ENCODE measurements around the gene TBL1X. TPM values are rescaled to one million over a fixed set of nuclear protein-coding genes. Genes with fewer than 3 reads are reported as not detected.

TBL1X gene
- total and polyA plus RNA-seq, 12 donors = 1.8 to 14.1 (median 9.8) TPM

GRCh38 chrX:9515973-9516538 is 51.2 kb downstream of the TBL1X start:
- Histone ChIP-seq H3K36me3 (no peaks in the 10 kb centered on the region), H3K27ac (no peak overlapping the region), H3K27me3 (peaks cover 0 to 9% (median 0%) of the 10 kb centered on the region in 7 donors), H3K4me1 (peaks cover 0 to 21% (median 0%) of the 10 kb centered on the region in 9 donors), H3K4me3 (no peak overlapping the region), H3K9me3 (no peaks in the 10 kb centered on the region)
- ATAC-seq = no peak
- intact Hi-C loops (cut with DNase I) = no loop called here
- whole genome bisulfite sequencing, 2 donors = 36 to 49% methylated on average over 4 of the region's 4 CpGs
- TF ChIP-seq, protein P1, sequence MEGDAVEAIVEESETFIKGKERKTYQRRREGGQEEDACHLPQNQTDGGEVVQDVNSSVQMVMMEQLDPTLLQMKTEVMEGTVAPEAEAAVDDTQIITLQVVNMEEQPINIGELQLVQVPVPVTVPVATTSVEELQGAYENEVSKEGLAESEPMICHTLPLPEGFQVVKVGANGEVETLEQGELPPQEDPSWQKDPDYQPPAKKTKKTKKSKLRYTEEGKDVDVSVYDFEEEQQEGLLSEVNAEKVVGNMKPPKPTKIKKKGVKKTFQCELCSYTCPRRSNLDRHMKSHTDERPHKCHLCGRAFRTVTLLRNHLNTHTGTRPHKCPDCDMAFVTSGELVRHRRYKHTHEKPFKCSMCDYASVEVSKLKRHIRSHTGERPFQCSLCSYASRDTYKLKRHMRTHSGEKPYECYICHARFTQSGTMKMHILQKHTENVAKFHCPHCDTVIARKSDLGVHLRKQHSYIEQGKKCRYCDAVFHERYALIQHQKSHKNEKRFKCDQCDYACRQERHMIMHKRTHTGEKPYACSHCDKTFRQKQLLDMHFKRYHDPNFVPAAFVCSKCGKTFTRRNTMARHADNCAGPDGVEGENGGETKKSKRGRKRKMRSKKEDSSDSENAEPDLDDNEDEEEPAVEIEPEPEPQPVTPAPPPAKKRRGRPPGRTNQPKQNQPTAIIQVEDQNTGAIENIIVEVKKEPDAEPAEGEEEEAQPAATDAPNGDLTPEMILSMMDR (IDR thresholded peaks at IDR 0.05) = no peak
- no peak for DNase-seq

DNA sequence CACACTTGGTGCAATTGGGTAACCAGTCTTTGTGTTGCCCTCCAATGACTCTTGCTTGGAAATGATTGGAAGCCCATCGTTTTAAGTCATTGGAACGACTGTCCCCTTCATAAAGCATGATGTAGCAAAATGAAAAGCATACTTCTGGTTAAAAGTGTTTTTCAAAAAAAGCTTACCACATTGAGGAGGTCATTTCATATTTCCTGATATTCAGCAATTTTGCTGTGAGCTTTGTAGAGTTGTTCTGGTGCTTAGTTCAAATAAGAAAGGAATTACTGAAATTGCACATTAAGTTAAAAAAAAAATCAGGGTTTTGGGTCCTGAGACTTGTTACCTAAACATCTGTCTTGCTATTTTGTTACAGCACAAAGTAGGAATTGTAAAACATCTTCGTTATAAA is 51.8 kb downstream of the TBL1X start:
- DNase-seq (no peak), ATAC-seq (no peak)
- TF ChIP-seq, protein P1 (IDR thresholded peaks at IDR 0.05) = no peak
- H3K4me3 ChIP-seq = no peak overlapping the region
- H3K4me1 ChIP-seq = peaks cover 0 to 21% (median 0%) of the 10 kb centered on the region in 9 donors
- no peak overlapping the region for H3K27ac ChIP-seq
- 64 to 70% methylated on average over 3 of the region's 3 CpGs for WGBS, 2 donors
- intact Hi-C loops (cut with DNase I) = no loop called here
- no peaks in the 10 kb centered on the region for H3K9me3 ChIP-seq
- peaks cover 0 to 9% (median 0%) of the 10 kb centered on the region in 7 donors for H3K27me3 ChIP-seq
- no peaks in the 10 kb centered on the region for H3K36me3 ChIP-seq

- peaks cover 0 to 21% (median 0%) of the 10 kb centered on the region in 9 donors for H3K4me1 ChIP-seq
- TF ChIP-seq, protein P1 (IDR thresholded peaks at IDR 0.05) = no peak
- no peaks in the 10 kb centered on the region for H3K36me3 ChIP-seq
- no peak for DNase-seq
- no peaks in the 10 kb centered on the region for H3K9me3 ChIP-seq
- no peak overlapping the region for H3K27ac ChIP-seq
- peaks cover 0 to 9% (median 0%) of the 10 kb centered on the region in 7 donors for H3K27me3 ChIP-seq
- no peak for ATAC-seq
- intact Hi-C loops (cut with DNase I) = no loop called here
- no peak overlapping the region for H3K4me3 ChIP-seq
- 95 to 97% methylated on average over 4 of the region's 4 CpGs for WGBS, 2 donors
These were observed 53.2 kb downstream of the TBL1X start for GRCh38 chrX:9518051-9518450.

GRCh38 chrX:9518889-9519288 is 54.0 kb downstream of the TBL1X start:
- DNase-seq (no peak), ATAC-seq (no peak)
- no peak overlapping the region for H3K27ac ChIP-seq
- WGBS, 2 donors = 92% methylated on average over 5 of the region's 5 CpGs
- H3K9me3 ChIP-seq = no peaks in the 10 kb centered on the region
- TF ChIP-seq, protein P1 (IDR thresholded peaks at IDR 0.05) = no peak
- peaks cover 0 to 21% (median 0%) of the 10 kb centered on the region in 9 donors for H3K4me1 ChIP-seq
- H3K4me3 ChIP-seq = no peak overlapping the region
- intact Hi-C loops (cut with DNase I) = no loop called here
- peaks cover 0 to 9% (median 0%) of the 10 kb centered on the region in 7 donors for H3K27me3 ChIP-seq
- no peaks in the 10 kb centered on the region for H3K36me3 ChIP-seq
